NCI-H1417 (cell line): Measurements from ENCODE around the gene MUC5AC.
"Not testable (repeated sequence)": the region's sequence is repeated elsewhere in the genome, so short reads cannot be mapped to it uniquely, and the experiment has no call there.

Experiments
- DNase-seq, 3 experiments: peaks; one replicate each; lab custom pipeline; 2025; lab: John Stamatoyannopoulos, UW

Gene MUC5AC

DNA sequence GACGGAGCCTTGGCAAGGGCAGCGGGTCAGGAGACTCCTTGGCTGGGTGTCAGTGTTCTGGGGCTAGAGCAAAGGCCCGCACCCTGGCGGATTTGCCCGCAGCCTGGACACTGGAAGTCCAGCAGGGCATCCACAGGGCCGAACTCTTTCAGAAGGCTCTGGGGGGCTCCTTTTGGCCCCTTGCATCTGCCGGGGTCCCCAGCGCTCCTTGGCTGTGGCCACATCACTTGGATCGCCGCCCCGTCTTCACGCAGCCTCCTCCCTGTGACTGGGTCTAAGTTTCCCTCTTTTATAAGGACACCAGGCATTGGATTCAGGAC lies 20.0 kb downstream of the MUC5AC start:
- no peak for DNase-seq

DNA sequence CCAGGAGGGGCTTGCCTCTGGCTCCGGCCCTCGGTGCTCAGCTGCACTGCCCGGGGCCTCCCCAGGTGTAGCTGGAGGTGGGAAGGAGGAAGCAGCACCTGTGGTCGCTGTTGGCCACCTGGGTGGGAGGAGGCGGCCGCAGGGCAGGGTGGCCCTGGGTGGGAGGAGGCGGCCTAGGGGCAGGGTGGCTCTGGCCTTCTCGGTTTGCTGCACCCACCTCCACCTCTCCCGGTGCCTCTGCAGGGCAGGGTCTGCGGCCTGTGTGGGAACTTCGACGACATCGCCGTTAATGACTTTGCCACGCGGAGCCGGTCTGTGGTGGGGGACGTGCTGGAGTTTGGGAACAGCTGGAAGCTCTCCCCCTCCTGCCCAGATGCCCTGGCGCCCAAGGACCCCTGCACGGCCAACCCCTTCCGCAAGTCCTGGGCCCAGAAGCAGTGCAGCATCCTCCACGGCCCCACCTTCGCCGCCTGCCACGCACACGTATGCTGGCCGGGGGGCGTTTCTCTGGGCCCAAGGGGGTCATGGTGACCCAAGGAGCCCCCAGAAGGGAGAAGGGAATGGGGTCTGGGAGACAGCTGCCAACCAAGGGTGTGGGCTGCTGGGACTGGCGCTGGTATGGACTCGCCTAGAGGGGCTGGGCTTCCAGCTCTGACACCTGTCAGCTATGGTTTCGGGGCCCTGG lies 20.6 kb downstream of the MUC5AC start:
- no peak for DNase-seq

DNA sequence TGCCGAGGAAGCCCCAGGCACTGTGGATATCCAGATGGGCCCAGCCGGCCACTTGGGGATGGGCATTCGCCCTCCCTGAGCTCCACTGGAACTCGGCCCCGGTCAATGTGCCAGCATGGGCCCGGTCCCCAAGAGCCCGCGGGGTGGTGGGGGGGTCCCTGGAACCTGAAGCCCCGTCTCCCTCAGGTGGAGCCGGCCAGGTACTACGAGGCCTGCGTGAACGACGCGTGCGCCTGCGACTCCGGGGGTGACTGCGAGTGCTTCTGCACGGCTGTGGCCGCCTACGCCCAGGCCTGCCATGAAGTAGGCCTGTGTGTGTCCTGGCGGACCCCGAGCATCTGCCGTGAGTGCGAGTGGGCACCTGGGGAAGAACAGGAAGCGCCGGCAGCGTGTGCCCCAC lies 21.2 kb downstream of the MUC5AC start:
- DNase-seq: no peak

DNA sequence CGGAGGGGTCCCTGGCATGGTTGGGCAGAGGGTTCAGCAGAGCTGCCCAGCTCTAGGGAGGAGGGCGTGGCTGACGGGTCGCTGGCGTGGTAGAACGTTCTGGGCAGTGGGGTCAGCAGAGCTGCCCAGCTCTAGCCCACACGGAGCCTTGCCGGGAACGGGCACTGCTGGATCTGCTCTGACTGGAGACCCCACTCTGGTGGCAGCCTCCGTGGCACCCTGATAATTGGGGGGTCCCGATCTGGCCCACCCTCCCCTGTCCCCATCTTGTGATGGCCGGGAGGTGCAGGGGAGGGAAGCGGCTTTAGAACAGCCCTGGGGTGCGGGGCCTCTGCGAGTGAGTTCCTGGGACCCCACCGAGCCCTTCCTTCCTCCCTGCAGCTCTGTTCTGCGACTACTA lies 21.9 kb downstream of the MUC5AC start:
- DNase-seq: no peak

DNA sequence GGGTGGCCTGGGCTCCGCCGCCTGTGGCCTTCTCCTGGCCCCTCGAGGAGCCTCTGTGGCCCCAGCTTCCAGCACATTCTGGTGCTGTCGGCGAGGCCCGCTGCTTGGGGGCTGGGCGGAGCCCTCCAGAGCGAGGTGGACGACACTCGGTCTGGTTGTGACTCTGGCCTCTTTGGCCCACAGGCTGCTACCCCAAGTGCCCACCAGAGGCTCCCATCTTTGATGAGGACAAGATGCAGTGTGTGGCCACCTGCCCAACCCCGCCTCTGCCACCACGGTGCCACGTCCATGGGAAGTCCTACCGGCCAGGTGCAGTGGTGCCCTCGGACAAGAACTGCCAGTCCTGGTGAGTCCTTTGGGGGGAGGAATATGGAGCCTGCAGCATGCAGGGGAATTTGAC lies 22.4 kb downstream of the MUC5AC start:
- no peak for DNase-seq

DNA sequence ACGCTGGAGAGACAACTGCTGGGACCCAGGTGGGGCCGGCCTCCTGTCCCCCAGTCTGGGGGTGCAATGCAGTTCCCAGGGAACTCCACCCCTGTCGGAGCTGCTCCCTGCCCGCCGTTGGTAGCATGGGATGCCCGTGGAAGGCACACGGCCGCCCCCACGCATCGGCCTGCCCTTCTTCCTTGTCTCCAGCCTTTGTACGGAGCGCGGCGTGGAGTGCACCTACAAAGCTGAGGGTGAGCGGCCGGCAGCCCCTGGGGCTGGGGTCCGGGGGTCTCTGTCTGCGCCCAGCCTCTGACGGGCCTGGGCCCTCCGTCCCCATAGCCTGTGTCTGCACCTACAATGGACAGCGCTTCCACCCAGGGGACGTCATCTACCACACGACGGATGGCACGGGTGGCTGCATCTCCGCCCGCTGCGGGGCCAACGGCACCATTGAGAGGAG lies 23.2 kb downstream of the MUC5AC start:
- no peak for DNase-seq

DNA sequence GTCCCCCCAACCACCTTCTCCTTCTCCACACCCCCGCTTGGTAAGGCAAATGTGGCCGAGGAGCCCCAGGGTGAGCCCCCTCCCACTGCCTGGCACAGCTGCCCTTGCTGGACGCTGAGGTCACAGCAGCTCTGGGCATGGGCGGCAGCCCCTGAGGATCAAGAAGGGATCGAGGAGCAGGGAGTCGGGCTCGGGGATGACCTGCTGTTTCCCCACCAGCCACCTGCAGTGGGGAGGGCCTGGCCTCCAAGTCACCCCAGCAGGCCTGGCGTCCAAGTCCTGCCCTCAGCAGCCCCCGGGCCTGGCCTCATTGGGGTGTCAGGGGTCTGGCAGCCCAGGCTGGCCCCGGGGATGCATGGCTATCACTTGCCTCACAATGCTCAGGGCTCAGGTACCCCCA lies 23.7 kb downstream of the MUC5AC start:
- DNase-seq: no peak

DNA sequence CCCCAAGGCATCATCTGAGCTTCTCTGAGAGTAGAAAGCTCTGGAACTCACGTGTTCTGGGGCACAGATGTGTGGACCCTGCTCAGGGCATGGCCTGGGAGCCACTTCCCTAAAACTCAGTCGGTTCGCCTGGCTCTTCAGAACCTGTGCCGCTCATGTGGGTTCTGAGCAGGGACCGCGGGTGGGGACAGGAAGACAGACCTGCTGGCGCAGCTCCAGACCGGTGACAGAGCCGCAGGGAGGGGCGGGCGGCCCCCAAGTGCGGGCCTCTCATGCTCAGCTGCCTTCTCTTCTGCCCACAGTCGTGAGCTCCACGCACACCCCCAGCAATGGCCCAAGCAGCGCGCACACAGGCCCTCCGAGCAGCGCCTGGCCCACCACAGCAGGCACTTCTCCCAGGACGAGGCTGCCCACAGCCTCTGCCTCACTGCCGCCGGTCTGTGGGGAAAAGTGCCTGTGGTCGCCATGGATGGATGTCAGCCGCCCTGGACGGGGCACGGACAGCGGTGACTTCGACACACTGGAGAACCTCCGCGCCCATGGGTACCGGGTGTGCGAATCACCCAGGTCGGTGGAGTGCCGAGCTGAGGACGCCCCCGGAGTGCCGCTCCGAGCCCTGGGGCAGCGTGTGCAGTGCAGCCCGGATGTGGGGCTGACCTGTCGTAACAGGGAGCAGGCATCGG lies 24.2 kb downstream of the MUC5AC start:
- DNase-seq: peak in 1 of 3 experiments; percentile 12

DNA sequence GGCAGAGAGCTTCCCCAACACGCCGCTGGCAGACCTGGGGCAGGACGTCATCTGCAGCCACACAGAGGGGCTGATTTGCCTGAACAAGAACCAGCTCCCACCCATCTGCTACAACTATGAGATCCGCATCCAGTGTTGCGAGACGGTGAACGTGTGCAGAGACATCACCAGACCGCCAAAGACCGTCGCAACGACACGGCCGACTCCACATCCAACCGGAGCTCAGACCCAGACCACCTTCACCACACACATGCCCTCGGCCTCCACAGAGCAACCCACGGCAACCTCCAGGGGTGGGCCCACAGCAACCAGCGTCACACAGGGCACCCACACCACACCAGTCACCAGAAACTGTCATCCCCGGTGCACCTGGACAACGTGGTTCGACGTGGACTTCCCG lies 26.4 kb downstream of the MUC5AC start:
- not testable (repeated sequence) for DNase-seq

DNA sequence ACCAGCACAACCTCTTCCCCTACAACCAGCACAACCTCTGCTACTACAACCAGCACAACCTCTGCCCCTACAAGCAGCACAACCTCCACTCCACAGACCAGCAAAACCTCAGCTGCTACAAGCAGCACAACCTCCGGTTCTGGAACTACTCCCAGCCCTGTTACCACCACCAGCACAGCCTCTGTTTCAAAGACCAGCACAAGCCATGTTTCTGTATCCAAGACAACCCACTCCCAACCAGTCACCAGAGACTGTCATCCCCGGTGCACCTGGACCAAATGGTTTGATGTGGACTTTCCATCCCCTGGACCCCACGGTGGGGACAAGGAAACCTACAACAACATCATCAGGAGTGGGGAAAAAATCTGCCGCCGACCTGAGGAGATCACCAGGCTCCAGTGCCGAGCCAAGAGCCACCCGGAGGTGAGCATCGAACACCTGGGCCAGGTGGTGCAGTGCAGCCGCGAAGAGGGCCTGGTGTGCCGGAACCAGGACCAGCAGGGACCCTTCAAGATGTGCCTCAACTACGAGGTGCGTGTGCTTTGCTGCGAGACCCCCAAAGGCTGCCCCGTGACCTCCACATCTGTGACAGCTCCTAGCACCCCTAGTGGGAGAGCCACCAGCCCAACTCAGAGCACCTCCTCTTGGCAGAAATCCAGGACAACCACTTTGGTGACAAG lies 30.8 kb downstream of the MUC5AC start:
- not testable (repeated sequence) for DNase-seq

DNA sequence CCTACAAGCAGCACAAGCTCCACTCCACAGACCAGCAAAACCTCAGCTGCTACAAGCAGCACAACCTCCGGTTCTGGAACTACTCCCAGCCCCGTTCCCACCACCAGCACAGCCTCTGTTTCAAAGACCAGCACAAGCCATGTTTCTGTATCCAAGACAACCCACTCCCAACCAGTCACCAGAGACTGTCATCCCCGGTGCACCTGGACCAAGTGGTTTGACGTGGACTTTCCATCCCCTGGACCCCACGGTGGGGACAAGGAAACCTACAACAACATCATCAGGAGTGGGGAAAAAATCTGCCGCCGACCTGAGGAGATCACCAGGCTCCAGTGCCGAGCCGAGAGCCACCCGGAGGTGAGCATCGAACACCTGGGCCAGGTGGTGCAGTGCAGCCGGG lies 32.1 kb downstream of the MUC5AC start:
- DNase-seq: not testable (repeated sequence)

DNA sequence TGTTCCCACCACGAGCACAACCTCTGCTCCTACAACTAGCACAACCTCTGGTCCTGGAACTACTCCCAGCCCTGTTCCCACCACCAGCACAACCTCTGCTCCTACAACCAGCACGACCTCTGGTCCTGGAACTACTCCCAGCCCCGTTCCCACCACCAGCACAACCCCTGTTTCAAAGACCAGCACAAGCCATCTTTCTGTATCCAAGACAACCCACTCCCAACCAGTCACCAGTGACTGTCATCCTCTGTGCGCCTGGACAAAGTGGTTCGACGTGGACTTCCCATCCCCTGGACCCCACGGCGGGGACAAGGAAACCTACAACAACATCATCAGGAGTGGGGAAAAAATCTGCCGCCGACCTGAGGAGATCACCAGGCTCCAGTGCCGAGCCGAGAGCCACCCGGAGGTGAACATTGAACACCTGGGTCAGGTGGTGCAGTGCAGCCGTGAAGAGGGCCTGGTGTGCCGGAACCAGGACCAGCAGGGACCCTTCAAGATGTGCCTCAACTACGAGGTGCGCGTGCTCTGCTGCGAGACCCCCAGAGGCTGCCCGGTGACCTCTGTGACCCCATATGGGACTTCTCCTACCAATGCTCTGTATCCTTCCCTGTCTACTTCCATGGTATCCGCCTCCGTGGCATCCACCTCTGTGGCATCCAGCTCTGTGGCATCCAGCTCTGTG lies 34.2 kb downstream of the MUC5AC start:
- DNase-seq: not testable (repeated sequence)

DNA sequence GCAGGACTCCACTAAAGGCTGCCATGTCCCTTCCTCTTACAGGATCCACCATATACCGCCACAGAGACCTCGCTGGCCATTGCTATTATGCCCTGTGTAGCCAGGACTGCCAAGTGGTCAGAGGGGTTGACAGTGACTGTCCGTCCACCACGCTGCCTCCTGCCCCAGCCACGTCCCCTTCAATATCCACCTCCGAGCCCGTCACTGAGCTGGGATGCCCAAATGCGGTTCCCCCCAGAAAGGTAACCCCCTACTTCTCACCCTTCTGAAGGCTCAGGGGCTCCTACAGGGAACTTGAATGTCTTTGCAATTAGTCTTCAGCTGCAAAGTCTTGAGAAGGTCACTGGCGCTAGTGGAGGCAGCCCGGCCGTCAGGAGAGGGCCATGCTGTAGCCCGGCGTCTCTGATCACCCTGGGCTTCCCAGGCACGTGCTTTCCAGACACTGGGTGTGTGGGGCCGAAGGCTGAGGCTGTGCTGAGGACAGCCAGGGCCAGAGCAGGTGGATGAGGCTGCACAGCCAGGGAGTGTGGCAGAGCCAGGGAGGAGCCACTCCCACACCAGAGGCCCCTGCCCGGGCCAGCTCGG lies 35.1 kb downstream of the MUC5AC start:
- no peak for DNase-seq

DNA sequence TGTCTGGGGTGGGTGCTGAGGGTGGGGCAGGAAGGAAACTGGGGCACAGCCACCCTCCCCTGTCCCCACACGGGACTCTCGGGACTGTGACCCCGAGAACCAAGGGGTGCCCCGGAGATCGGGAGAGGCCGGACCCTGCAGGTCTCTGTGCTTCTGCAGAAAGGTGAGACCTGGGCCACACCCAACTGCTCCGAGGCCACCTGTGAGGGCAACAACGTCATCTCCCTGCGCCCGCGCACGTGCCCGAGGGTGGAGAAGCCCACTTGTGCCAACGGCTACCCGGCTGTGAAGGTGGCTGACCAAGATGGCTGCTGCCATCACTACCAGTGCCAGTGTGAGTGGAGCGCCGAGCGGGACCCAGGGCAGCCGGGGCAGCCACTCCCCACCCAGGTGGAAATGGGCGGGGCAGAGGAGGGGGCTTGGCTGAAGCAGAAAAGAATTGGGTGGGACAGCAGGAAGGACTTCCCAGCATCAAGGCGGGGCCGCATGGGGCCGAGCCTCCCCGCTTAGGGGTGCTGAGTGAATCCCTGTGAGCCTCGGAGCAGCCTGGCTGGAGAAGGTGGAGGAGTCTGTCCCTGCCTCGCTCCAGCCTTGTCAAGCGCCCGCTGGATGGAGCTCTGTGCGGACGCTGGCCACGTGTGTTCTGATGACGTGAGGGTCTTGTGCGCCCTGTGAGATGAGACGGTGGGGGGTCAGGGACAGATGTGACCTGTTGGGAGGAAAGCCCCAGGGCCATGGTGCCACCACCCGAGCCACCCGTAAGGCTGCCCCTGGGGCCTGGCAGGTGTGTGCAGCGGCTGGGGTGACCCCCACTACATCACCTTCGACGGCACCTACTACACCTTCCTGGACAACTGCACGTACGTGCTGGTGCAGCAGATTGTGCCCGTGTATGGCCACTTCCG lies 35.8 kb downstream of the MUC5AC start:
- DNase-seq: no peak

DNA sequence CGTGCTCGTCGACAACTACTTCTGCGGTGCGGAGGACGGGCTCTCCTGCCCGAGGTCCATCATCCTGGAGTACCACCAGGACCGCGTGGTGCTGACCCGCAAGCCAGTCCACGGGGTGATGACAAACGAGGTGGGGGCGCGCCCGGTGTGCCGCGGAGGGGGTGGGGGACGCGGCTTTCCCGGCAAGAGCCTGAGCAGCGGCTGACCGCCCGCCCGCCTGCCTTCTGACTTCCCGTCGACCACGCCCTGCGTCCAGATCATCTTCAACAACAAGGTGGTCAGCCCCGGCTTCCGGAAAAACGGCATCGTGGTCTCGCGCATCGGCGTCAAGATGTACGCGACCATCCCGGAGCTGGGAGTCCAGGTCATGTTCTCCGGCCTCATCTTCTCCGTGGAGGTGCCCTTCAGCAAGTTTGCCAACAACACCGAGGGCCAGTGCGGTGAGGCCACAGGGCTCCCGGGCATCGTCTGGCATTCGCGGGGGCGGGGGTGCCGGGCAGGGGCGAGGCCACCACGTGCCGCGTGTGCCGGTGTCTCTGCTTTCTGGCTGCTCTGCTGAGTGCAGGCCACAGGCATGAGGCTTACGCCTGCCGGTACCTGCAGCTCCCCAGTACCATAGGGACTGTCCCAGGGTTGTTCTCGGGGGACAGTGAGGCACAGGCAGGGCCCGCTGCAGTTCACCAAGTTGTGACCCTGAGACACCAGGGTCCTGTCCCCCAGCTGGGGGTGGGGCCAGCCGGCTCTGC lies 36.7 kb downstream of the MUC5AC start:
- no peak for DNase-seq

DNA sequence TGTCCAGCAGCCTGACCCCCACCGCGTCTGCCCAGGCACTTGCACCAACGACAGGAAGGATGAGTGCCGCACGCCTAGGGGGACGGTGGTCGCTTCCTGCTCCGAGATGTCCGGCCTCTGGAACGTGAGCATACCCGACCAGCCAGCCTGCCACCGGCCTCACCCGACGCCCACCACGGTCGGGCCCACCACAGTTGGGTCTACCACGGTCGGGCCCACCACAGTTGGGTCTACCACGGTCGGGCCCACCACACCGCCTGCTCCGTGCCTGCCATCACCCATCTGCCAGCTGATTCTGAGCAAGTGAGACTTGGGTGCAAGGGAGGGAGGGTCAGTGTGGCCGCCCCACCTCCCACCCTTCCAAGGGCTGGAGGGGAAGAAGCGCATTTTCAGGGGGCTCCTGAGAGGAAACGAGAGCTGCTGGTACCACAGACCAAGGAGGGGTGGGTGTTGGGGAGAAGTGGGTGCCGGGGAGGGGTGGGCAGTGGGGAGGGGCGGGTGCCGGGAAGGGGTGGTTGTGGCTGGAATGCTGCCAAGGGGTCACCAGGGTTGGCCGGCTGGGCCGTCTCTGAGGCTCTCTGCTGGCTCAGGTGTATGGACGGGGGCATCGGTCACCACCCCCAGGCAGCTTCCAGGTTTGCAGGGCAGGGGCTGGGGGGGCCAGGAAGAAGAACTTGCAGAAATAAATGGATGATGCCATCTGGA lies 37.4 kb downstream of the MUC5AC start:
- no peak for DNase-seq

DNA sequence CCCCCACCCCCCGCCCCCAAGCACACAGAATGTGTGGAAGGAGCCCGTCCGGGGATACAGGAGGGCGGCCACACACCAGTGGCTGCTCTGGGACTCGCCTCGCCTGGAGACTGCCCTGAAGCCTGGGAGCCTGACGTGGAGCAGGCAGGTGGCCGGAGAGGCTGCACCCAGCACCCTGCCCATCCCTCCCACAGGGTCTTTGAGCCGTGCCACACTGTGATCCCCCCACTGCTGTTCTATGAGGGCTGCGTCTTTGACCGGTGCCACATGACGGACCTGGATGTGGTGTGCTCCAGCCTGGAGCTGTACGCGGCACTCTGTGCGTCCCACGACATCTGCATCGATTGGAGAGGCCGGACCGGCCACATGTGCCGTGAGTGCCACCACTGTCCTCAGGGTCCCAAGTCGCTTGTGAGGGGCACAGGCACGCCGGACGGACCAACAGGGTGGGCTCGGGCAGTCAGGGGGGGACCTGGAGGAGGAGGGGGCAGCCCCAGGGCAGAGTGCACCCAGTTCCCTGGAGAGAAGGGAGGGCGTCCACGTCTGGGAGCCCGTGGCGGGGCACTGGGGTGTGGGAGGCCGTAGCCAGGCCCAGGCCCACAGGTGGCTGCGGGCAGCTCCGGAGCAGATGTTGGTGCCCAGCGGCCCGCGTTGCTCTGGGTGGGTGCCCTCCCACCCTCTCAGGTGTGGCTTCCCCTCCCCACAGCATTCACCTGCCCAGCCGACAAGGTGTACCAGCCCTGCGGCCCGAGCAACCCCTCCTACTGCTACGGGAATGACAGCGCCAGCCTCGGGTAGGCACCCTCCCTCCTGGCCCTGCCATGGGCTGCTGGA lies 38.1 kb downstream of the MUC5AC start:
- DNase-seq: no peak

DNA sequence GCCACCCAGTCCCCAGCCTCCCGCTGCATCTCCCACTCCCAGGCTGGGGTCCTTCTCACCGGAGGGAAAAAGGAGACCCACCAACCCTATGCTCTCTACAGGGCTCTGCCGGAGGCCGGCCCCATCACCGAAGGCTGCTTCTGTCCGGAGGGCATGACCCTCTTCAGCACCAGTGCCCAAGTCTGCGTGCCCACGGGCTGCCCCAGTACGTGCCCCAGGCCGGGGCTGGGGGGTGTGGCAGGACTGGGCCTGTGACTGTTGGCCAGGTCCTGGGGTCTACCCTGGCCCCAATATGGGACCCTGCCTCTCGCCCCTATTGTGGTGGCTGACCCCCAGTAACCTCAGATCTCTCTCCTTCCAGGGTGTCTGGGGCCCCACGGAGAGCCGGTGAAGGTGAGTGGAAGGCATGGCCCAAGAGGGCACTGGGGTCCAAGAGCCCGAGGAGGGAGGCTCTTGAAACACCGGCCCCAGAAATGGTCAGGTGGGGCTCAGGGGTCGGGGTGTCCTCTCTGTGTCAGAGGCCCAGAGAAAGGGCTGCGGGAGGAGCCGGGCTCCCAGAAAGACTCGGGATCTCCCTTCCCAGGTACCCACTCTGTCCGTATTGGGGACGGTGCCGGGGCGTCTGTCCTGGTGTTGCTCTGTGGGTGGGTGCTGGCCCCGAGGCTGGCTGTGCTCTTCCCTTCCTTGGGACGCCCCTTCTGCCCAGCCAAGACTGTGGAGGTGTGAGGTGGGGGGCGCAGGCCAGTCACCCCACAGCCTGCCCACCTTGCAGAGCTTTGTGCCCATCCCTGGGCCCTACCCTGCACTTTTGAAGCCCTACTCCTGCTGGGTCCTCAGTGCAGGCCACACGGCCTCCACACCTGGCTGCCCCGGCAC lies 39.0 kb downstream of the MUC5AC start:
- no peak for DNase-seq
